ENCODE measurements around the gene SND1.

DNA sequence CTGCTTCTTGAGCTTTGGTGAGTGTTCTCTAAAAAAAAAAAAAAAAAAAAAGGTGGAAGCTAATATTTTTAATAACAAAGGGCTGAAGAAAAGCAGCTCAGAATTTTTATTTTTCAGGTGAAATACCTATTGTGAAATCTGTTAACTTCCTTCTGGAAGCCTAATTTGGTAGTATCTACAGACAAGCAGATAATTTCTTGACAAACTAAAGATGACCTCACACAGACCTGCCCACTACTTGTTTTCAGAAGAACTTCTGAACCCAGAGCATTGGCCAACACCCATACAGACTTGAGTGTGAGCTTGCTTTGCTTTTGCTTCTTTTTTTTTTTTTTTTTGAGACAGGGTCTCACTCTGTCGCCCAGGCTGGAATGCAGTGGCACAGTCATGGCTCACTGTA, 348.1 kb downstream of the SND1 start:
- TF ChIP-seq, protein P1, sequence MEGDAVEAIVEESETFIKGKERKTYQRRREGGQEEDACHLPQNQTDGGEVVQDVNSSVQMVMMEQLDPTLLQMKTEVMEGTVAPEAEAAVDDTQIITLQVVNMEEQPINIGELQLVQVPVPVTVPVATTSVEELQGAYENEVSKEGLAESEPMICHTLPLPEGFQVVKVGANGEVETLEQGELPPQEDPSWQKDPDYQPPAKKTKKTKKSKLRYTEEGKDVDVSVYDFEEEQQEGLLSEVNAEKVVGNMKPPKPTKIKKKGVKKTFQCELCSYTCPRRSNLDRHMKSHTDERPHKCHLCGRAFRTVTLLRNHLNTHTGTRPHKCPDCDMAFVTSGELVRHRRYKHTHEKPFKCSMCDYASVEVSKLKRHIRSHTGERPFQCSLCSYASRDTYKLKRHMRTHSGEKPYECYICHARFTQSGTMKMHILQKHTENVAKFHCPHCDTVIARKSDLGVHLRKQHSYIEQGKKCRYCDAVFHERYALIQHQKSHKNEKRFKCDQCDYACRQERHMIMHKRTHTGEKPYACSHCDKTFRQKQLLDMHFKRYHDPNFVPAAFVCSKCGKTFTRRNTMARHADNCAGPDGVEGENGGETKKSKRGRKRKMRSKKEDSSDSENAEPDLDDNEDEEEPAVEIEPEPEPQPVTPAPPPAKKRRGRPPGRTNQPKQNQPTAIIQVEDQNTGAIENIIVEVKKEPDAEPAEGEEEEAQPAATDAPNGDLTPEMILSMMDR (IDR thresholded peaks at IDR 0.05; ENCODE audit: low read depth, low read length, poor library complexity, severe bottlenecking) = no peak
- no peak for TF ChIP-seq EZH2phosphoT487 (IDR thresholded peaks at IDR 0.05; ENCODE audit: borderline replicate concordance, low read length)
